Iris pigment epithelial cell (primary cell): ENCODE measurements around the gene ACAP3.
"Not testable (repeated sequence)": the region's sequence is repeated elsewhere in the genome, so short reads cannot be mapped to it uniquely, and the experiment has no call there.

ENCODE experiments used
- DNase-seq: peaks from one replicate; pipeline ENCODE4 v3.0.0-alpha.2; 2011; ENCODE audit warnings: low read depth

ACAP3 gene

GRCh38 chr1:1262758-1263157 lies 45.0 kb downstream of the ACAP3 start:
- no peak for DNase-seq

GRCh38 chr1:1262071-1262470 lies 45.7 kb downstream of the ACAP3 start:
- no peak for DNase-seq

- no peak for DNase-seq
Observed at GRCh38 chr1:1260843-1261560, 46.7 kb downstream of the ACAP3 start.

GRCh38 chr1:1259951-1260600 lies 47.7 kb downstream of the ACAP3 start:
- DNase-seq = no peak

GRCh38 chr1:1259540-1259939 lies 48.2 kb downstream of the ACAP3 start:
- no peak for DNase-seq

GRCh38 chr1:1259119-1259488 lies 48.6 kb downstream of the ACAP3 start:
- no peak for DNase-seq

- DNase-seq = no peak
Observed at GRCh38 chr1:1256956-1257871, 50.5 kb downstream of the ACAP3 start.

- DNase-seq = no peak
Observed at GRCh38 chr1:1255611-1256010, 52.1 kb downstream of the ACAP3 start.

- no peak for DNase-seq
Observed at GRCh38 chr1:1255078-1255477, 52.7 kb downstream of the ACAP3 start.

GRCh38 chr1:1254667-1254998 lies 53.1 kb downstream of the ACAP3 start:
- DNase-seq = no peak

GRCh38 chr1:1253972-1254666 lies 53.6 kb downstream of the ACAP3 start:
- DNase-seq = no peak

GRCh38 chr1:1253314-1253713 lies 54.4 kb downstream of the ACAP3 start:
- no peak for DNase-seq

GRCh38 chr1:1250786-1251284 lies 56.9 kb downstream of the ACAP3 start:
- DNase-seq = no peak

GRCh38 chr1:1248009-1248913 lies 59.5 kb downstream of the ACAP3 start:
- not testable (repeated sequence) for DNase-seq

GRCh38 chr1:1247341-1247913 lies 60.3 kb downstream of the ACAP3 start:
- DNase-seq = no peak

GRCh38 chr1:1246577-1247340 lies 61.0 kb downstream of the ACAP3 start, which contains the start of gene C1QTNF12:
Gene C1QTNF12 (minus strand): TSS chr1:1246722. CDS start chr1:1246690, 32 bp downstream.
- DNase-seq = no peak

GRCh38 chr1:1245817-1246576 lies 61.7 kb downstream of the ACAP3 start:
- DNase-seq = no peak

- DNase-seq = no peak
Observed at GRCh38 chr1:1245178-1245816, 62.4 kb downstream of the ACAP3 start.
